GM23338 (cell line): ENCODE data around the gene CCNI. TPM values are rescaled to one million over a fixed set of nuclear protein-coding genes. Genes with fewer than 3 reads are reported as not detected.

Experiments
- CREB1 ChIP-seq: fragments of 250-450 bp; sonication (Bioruptor Pico); IDR thresholded peaks from 2 replicates; pipeline ENCODE4 v1.5.0; 2020; ENCODE audit warnings: low read depth, mild to moderate bottlenecking, moderate library complexity
- CTCF ChIP-seq, 2 experiments: fragments of 200-600 bp in 1 of 2; sonication (generic) in 1 of 2; conservative IDR thresholded peaks; 2 replicates each; pipeline versions ENCODE4 v1.5.1 to v1.6.1; 2016 to 2017; ENCODE audit warnings: antibody characterized with exemption in 2 of 2, low read depth in 2 of 2, mild to moderate bottlenecking in 2 of 2, moderate library complexity in 1 of 2
- ETS1 ChIP-seq: IDR thresholded peaks from 2 replicates; pipeline ENCODE4 v1.6.1; 2016; ENCODE audit warnings: antibody characterized with exemption
- EZH2 ChIP-seq: fragments of 200-600 bp; sonication (generic); IDR thresholded peaks from one replicate; pipeline ENCODE4 v1.8.0; 2017; ENCODE audit warnings: antibody characterized with exemption, mild to moderate bottlenecking, low read depth; ENCODE audit not compliant: unreplicated experiment
- EZH2phosphoT487 ChIP-seq: fragments of 200-600 bp; sonication (generic); IDR thresholded peaks from one replicate; pipeline ENCODE4 v1.8.1; 2018; ENCODE audit warnings: antibody characterized with exemption; ENCODE audit not compliant: unreplicated experiment
- JUNB ChIP-seq: IDR thresholded peaks from one replicate; pipeline ENCODE4 v1.6.1; 2016; ENCODE audit warnings: antibody characterized with exemption; ENCODE audit not compliant: unreplicated experiment
- NANOG ChIP-seq: IDR thresholded peaks from 2 replicates; pipeline ENCODE4 v1.6.1; 2016; ENCODE audit warnings: antibody characterized with exemption, borderline replicate concordance
- POLR2AphosphoS5 ChIP-seq: IDR thresholded peaks from 2 replicates; pipeline ENCODE4 v1.6.1; 2016; ENCODE audit warnings: antibody characterized with exemption, low read depth
- STAT1 ChIP-seq: IDR thresholded peaks from one replicate; pipeline ENCODE4 v1.6.1; 2016; ENCODE audit warnings: antibody characterized with exemption; ENCODE audit not compliant: unreplicated experiment
- ZNF114 ChIP-seq: fragments of 250-450 bp; sonication (Bioruptor Pico); IDR thresholded peaks from 2 replicates; pipeline ENCODE4 v1.5.0; 2020; ENCODE audit warnings: mild to moderate bottlenecking, moderate library complexity
- ZNF331 ChIP-seq: fragments of 250-450 bp; sonication (Bioruptor Pico); IDR thresholded peaks from 2 replicates; pipeline ENCODE4 v1.5.0; 2020; ENCODE audit warnings: low read depth, mild to moderate bottlenecking, moderate library complexity
- ZNF462 ChIP-seq: fragments of 250-450 bp; sonication (Bioruptor Pico); IDR thresholded peaks from 2 replicates; pipeline ENCODE4 v1.5.0; 2020; ENCODE audit warnings: mild to moderate bottlenecking, moderate library complexity
- polyA plus RNA-seq: library from polyadenylated mRNA; unstranded; fragments of >200 nt; fragmentation: Nextera tagmentation; extraction: Ambion mirVana; gene quantifications from 2 replicates; pipeline ENCODE4 v1.2.1, GENCODE V29; 2016
- total RNA-seq: library from RNA; depleted of rRNA; stranded (reverse); fragments of >200 nt; shearing (Covaris generic); gene quantifications from 2 replicates; pipeline ENCODE4 v1.2.3, GENCODE V29; 2014

Gene CCNI
- total and polyA plus RNA-seq, 2 experiments from 2014 or later: 207 to 248 TPM

GRCh38 chr4:77039796-77040195 lies 36.0 kb downstream of the CCNI start (continued):
- TF ChIP-seq ZNF462 (no peak), NANOG (no peak), CREB1 (no peak), EZH2phosphoT487 (no peak), ZNF331 (CRISPR knock-in tag) (no peak), ETS1 (no peak), EZH2 (no peak), ZNF114 (CRISPR knock-in tag) (no peak), STAT1 (no peak), POLR2AphosphoS5 (no peak), JUNB (no peak), CTCF (conservative IDR thresholded peaks at IDR 0.05; ENCODE audit: low read depth in 2 of 2) (no peak)
